Neural crest cell (in vitro differentiated cells): ENCODE results near the gene RHBG. TPM values are rescaled to one million over a fixed set of nuclear protein-coding genes. Genes with fewer than 3 reads are reported as not detected.
"Not testable (repeated sequence)": the region's sequence is repeated elsewhere in the genome, so short reads cannot be mapped to it uniquely, and the experiment has no call there.

Experiments used
- DNase-seq: peaks from one replicate; pipeline ENCODE4 v3.0.0; 2021; ENCODE audit warnings: low read depth, mixed read lengths, low spot score
- H3K27ac Mint-ChIP-seq: one replicate; pipeline ENCODE4 v1.8.0; 2021; ENCODE audit warnings: mild to moderate bottlenecking, mixed read lengths; ENCODE audit not compliant: unreplicated experiment
- H3K27me3 Mint-ChIP-seq: 2 replicates; pipeline ENCODE4 v1.8.0; 2021; ENCODE audit warnings: low read depth, mild to moderate bottlenecking, mixed read lengths
- H3K36me3 Mint-ChIP-seq: 2 replicates; pipeline ENCODE4 v1.8.0; 2021; ENCODE audit warnings: low read depth, mild to moderate bottlenecking, mixed read lengths
- H3K4me1 Mint-ChIP-seq: 2 replicates; pipeline ENCODE4 v1.8.0; 2021; ENCODE audit warnings: mixed read lengths
- H3K4me3 Mint-ChIP-seq: one replicate; pipeline ENCODE4 v1.8.0; 2021; ENCODE audit warnings: mild to moderate bottlenecking, mixed read lengths
- H3K9me3 Mint-ChIP-seq: 2 replicates; pipeline ENCODE4 v1.8.0; 2021; ENCODE audit warnings: mixed read lengths
- CTCF ChIP-seq: fragments of 200-600 bp; sonication (generic); conservative IDR thresholded peaks from 2 replicates; pipeline ENCODE4 v1.5.0; 2021; ENCODE audit warnings: antibody characterized with exemption, mild to moderate bottlenecking
- total RNA-seq: library from RNA; stranded (reverse); gene quantifications from 2 replicates; pipeline ENCODE4 v1.2.1, GENCODE V29; 2021

Gene RHBG
- total RNA-seq, 1 donor from 2014 or later = not detected

DNA sequence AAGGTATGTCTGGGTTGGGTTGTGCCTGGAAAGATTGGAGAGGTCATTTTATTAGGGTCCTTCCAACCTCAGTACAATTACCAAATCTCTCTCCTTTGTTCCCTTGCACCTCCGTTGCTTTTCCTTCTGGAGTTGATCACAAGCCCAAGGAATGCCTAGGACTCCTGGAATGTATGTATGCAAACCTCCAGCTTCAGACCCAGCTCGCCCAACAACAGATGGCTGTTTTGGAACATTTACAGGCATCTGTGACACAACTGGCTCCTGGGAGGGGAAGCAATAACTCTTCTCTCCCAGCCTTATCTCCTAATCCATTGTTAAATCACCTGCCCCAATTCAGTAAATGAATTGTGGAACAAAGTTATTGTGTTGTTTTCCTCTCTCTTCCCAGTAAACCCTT lies 22.4 kb upstream of the RHBG start:
- no peak for DNase-seq
- H3K27ac Mint-ChIP-seq = no peak overlapping the region
- H3K27me3 Mint-ChIP-seq = peaks cover 59% of the 10 kb centered on the region
- no peak for TF ChIP-seq CTCF
- no peaks in the 10 kb centered on the region for H3K9me3 Mint-ChIP-seq
- H3K4me1 Mint-ChIP-seq = peaks cover 4% of the 10 kb centered on the region
- no peak overlapping the region for H3K4me3 Mint-ChIP-seq
- H3K36me3 Mint-ChIP-seq = no peaks in the 10 kb centered on the region

DNA sequence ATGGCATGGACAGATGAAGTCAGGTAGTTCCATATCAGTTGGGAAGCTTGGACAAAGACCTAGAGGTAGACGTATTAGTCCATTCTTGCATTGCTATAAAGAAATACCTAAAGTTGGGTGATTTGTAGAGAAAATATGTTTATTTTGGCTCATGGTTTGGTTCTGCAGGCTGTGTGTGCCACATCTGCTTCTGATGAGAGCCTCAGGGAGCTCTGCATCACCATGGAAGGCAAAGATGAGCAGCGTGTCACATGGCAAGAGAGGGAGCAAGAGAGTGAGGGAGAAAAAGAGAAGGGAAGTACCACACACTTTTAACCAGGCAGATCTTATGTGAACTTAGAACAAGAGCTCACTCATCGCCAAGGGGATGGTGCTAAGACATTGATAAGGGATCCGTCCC lies 21.7 kb upstream of the RHBG start:
- no peaks in the 10 kb centered on the region for H3K9me3 Mint-ChIP-seq

DNA sequence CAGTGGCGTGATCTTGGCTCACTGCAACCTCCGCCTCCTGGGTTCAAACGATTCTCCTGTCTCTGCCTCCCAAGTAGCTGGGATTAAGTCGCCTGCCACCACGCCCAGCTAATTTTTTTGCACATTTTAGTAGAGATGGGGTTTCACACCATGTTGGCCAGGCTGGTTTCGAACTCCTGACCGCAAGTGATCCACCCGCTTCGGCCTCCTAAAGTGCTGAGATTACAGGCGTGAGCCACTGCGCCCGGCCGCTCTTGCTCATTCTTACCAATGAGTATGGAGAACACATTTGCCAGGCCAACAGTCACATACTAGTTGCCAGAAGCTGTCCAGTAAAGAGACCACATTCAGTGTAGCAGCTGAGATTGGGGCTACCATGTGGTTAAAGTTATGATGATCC lies 16.5 kb upstream of the RHBG start:
- not testable (repeated sequence) for H3K9me3 Mint-ChIP-seq, H3K4me1 Mint-ChIP-seq, H3K4me3 Mint-ChIP-seq, H3K36me3 Mint-ChIP-seq, DNase-seq, H3K27ac Mint-ChIP-seq
- H3K27me3 Mint-ChIP-seq = peaks cover 82% of the 10 kb centered on the region

More for the DNA sequence above, 21.7 kb upstream of the RHBG start:
- no peak for TF ChIP-seq CTCF
- no peak for DNase-seq
- Mint-ChIP-seq H3K4me3 (no peak overlapping the region), H3K27me3 (peaks cover 64% of the 10 kb centered on the region), H3K36me3 (no peaks in the 10 kb centered on the region), H3K4me1 (peaks cover 2% of the 10 kb centered on the region), H3K27ac (no peak overlapping the region)

DNA sequence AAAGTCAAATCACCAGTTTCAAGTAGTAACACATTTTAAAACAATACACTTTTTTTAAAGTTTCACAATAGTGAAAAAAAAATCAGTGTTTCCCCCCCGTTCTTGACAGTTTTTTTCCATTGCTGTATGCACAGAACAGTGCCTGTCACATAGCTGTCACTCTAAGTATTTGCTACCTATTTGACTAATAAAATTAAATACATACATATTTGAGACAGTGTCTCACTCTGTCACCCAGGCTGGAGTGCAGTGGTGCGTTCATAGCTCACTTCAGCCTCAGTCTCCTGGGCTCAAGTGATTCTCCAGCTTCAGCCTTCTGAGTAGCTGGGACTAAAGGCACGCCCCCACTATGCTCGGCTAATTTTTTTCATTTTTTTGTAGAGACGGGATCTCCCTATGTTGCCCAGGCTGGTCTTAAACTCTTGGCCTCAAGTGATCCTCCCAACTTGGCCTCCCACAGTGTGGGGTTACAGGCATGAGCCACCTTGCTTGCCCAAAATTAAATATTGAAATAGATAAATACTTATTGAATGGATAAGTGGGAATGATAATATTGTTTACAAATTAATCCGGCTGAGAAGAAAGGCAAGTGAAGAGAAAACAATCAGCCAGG lies 12.6 kb upstream of the RHBG start:
- peaks cover 82% of the 10 kb centered on the region for H3K27me3 Mint-ChIP-seq
- DNase-seq = no peak
- no peak for TF ChIP-seq CTCF
- H3K9me3 Mint-ChIP-seq = no peaks in the 10 kb centered on the region
- H3K4me1 Mint-ChIP-seq = peaks cover 10% of the 10 kb centered on the region
- H3K4me3 Mint-ChIP-seq = no peak overlapping the region
- H3K36me3 Mint-ChIP-seq = no peaks in the 10 kb centered on the region
- H3K27ac Mint-ChIP-seq = no peak overlapping the region

- Mint-ChIP-seq H3K36me3 (no peaks in the 10 kb centered on the region), H3K9me3 (no peaks in the 10 kb centered on the region), H3K27me3 (peaks cover 78% of the 10 kb centered on the region), H3K4me3 (no peak overlapping the region), H3K27ac (no peak overlapping the region), H3K4me1 (peaks cover 10% of the 10 kb centered on the region)
- TF ChIP-seq CTCF = peak; percentile 82
- peak; percentile 41 for DNase-seq
Measured at GRCh38 chr1:156356875-156357534, 12.0 kb upstream of the RHBG start.

GRCh38 chr1:156357977-156358376 lies 11.0 kb upstream of the RHBG start:
- no peaks in the 10 kb centered on the region for H3K9me3 Mint-ChIP-seq

More at GRCh38 chr1:156357977-156358376, 11.0 kb upstream of the RHBG start:
- no peak for DNase-seq
- no peak for TF ChIP-seq CTCF
- no peak overlapping the region for H3K4me3 Mint-ChIP-seq
- H3K27me3 Mint-ChIP-seq = peaks cover 71% of the 10 kb centered on the region
- no peak overlapping the region for H3K27ac Mint-ChIP-seq
- H3K4me1 Mint-ChIP-seq = peaks cover 10% of the 10 kb centered on the region
- no peaks in the 10 kb centered on the region for H3K36me3 Mint-ChIP-seq
